ENCODE results near the gene ZMYND11.
A peak's percentile ranks its signal among the peaks of the same experiment; 100 is the strongest.
"Not testable (repeated sequence)": the region's sequence is repeated elsewhere in the genome, so short reads cannot be mapped to it uniquely, and the experiment has no call there.

Gene ZMYND11

DNA sequence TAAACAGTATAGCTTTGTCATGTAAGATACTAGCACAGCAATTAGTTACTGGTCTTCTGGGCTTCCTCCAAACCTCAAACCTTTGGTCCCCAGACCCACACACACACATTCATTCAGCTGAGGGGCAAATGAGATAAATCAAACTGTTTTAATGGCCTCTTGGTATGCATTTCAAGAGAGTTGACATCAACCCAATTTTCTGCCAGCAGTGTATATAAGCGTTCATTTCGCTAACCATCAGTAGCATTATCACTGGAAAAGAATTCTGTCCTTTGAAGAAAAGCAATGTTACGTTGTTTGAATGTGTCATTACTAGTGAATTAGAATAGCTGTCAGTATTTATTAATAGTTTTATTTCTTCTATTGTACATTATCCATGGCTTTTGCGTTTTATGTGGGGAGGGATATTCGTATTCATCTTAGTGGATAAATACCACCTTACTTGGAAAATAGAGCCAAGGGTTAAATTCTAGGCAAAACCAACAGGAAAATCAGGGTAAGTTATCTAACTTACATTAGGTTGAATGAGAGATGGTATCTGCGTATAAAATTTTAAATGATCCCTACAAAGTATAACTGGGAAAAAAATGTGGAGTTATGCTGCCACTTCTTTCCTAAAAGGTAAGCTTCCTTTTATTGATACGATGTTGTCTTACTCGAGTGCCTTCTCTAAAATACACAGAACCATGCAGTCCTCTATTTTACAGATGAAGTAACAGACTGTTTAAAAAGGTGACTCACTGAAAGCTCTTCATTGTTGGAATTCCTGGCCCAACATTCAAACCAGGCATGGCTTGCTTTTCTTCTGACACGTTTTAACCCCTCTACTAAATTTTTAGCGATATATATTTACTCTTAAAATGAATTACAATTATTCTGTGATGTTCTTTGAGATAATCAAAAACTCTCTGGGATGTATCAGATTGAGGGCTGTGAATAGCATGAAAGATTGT is 2.0 kb upstream of the ZMYND11 start:
- no peak for DNase-seq (ENCODE audit: low read depth in 3 of 3)

- DNase-seq (ENCODE audit: low read depth in 3 of 3): peak in 2 of 3 experiments; percentile 14 to 26
These were observed 766 bp upstream of the ZMYND11 start for GRCh38 chr10:134247-135131.

- peak; percentile 31 to 62 (median 39) for DNase-seq (ENCODE audit: low read depth in 3 of 3)
These were observed 578 bp downstream of the ZMYND11 start for GRCh38 chr10:135601-136464.

DNA sequence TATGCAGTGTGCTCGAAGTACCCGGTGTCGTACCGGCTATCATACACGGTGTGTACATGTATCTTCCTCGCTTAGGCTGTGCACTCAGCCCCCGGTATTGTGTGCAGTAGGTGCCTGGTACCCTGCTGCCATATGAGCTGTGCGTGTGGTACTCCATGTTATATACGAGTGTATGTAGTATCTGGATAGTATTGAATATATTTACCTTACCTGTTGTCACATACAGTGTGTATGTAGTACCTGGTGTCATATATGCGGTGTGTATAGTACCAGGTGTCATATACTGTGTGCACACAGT is 1.2 kb downstream of the ZMYND11 start:
- no peak for DNase-seq (ENCODE audit: low read depth in 3 of 3)

- peak in 2 of 3 experiments; percentile 14 to 39 for DNase-seq (ENCODE audit: low read depth in 3 of 3)
These were observed 1.8 kb downstream of the ZMYND11 start for GRCh38 chr10:137031-137430.

GRCh38 chr10:137606-138005 is 2.4 kb downstream of the ZMYND11 start:
- no peak for DNase-seq (ENCODE audit: low read depth in 3 of 3)

DNA sequence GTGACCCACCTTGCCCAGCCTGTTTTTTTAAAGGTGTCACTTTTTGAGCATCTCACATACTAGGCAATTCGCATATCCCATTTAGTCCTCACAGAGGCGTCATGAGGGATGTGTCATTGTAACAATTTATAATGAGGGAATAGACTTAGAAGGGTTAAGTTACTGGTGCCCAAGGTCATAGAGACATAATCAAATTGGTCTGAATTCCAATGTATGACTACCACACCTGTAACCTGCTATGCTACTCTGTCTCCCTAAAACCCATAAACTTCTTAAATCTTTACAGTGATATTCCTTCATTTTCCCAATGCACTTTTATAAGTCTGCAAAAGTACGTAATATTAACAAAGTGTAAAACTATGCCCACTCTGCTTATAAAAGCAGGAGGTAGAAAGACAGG is 7.1 kb downstream of the ZMYND11 start:
- DNase-seq (ENCODE audit: low read depth in 3 of 3): no peak

- DNase-seq (ENCODE audit: low read depth in 3 of 3): no peak
These were observed 17.7 kb downstream of the ZMYND11 start for GRCh38 chr10:152915-153314.

- DNase-seq (ENCODE audit: low read depth in 3 of 3): no peak
These were observed 19.1 kb downstream of the ZMYND11 start for GRCh38 chr10:154348-154747.

DNA sequence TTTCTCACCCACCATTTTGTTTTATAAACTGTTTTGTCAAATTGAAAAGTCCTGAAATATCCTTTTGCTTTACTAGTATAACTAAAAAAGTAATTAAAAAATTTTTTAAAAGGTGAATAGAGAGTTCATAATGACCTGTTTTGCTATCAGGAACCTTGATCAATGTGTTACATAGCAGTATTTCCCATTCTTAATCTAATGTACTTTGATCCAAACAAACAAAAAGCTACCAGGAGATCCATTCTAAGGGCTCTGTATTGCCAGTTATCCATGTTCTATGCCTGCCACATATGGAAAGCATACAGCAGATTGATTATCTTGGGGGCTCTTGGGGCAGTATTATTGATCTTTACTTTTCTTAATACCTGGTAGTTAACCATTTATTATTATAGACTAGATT is 32.1 kb downstream of the ZMYND11 start:
- no peak for DNase-seq (ENCODE audit: low read depth in 3 of 3)

DNA sequence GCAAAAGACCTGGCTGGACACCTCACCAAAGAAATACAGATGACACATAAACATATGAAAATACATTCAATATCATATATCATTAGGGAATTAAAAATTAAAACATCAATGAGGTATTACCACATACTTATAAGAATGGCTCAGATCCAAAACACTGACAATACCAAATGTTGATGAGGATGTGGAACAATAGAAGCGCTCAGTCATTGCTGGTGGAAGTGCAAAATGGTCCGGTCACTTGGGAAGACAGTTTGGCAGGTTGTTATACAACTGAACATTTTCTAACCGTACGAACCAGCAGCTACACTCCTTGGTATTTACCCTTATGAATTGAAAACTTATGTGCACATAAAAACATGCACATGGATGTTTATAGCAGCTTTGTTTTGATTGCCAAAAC is 38.5 kb downstream of the ZMYND11 start:
- DNase-seq (ENCODE audit: low read depth in 3 of 3): no peak

DNA sequence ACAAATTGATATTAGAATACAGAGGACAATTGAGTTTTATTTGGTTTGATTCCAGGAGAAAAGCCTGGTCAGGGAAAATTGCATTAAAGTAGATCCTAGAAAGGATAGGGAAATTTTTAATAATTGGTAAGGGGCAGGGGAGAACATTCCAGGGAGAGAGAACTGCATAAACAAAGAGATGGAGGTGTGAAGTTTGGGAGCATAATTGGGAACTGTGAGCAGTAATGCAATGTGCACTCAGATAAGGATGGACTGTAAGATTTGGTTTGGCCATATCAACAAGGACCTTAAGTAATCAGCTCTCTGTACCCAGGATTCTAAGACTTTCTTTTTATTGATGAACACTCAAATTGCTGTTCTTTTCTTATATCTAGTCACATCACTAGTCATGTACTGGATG is 41.4 kb downstream of the ZMYND11 start:
- DNase-seq (ENCODE audit: low read depth in 3 of 3): no peak

GRCh38 chr10:178208-178607 is 43.0 kb downstream of the ZMYND11 start:
- no peak for DNase-seq (ENCODE audit: low read depth in 3 of 3)

DNA sequence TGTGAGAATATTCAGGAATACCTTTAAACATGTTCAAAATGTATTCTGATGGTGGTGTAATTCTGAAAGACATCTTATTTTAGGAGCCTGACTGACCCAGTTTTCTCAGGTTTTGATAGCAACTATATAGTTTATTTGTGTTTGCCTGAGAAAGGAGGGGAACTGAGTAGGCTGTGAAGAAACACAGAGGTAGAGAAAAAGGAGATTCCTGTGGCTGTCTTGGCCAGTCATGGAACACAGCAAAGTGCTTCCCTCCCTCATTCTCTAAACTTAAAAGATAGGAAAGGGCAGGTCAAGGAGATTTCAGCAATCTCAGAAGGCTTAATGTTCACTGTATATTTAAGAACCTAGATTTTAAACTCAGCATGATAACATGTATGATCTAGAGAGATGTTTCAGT is 43.5 kb downstream of the ZMYND11 start:
- DNase-seq (ENCODE audit: low read depth in 3 of 3): no peak

GRCh38 chr10:182441-183201 is 47.4 kb downstream of the ZMYND11 start:
- no peak for DNase-seq (ENCODE audit: low read depth in 3 of 3)

- no peak for DNase-seq (ENCODE audit: low read depth in 3 of 3)
These were observed 48.9 kb downstream of the ZMYND11 start for GRCh38 chr10:184174-184573.

DNA sequence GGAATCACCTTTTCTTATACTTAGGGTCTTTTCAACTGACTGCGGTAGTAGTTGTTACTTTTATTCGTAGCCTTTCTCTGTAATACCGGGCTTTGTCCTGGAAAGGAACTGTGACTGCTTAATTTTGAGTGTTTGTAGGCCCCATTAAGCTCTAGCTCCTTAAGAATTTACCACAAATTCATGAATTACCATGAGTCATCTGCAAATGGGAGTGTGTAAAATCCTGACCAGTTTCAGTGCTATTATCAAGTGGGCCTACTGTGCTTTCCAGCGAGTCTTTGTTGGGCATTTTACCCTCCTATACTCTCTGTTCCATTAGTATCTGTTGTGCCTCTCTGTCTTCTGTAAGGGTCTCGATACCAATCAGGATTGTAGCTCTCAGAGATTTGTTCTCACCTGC is 49.7 kb downstream of the ZMYND11 start:
- no peak for DNase-seq (ENCODE audit: low read depth in 3 of 3)

GRCh38 chr10:185571-185970 is 50.3 kb downstream of the ZMYND11 start:
- not testable (repeated sequence) for DNase-seq (ENCODE audit: low read depth in 3 of 3)

- DNase-seq (ENCODE audit: low read depth in 3 of 3): no peak
These were observed 51.7 kb downstream of the ZMYND11 start for GRCh38 chr10:186911-187310.

- no peak for DNase-seq (ENCODE audit: low read depth in 3 of 3)
These were observed 53.3 kb downstream of the ZMYND11 start for GRCh38 chr10:188546-188945.

- DNase-seq (ENCODE audit: low read depth in 3 of 3): no peak
These were observed 55.0 kb downstream of the ZMYND11 start for GRCh38 chr10:190216-190615.
